Endodermal cell (in vitro differentiated cells): ENCODE results near the gene CACNA2D1. TPM values are rescaled to one million over a fixed set of nuclear protein-coding genes. Genes with fewer than 3 reads are reported as not detected.

ENCODE experiments used
- DNase-seq: peaks from one replicate; pipeline ENCODE4 v3.0.0-alpha.2; 2017
- H3K27ac ChIP-seq: 2 replicates; pipeline ENCODE4 v1.5.1; 2013; ENCODE audit warnings: mild to moderate bottlenecking, low read depth, low read length, moderate library complexity
- H3K27me3 ChIP-seq: 2 replicates; pipeline ENCODE4 v1.6.1; 2013; ENCODE audit warnings: mild to moderate bottlenecking, low read length, moderate library complexity; ENCODE audit not compliant: insufficient read depth, control insufficient read depth, poor library complexity, severe bottlenecking
- H3K36me3 ChIP-seq: 2 replicates; pipeline ENCODE4 v1.7.0; 2013; ENCODE audit warnings: mild to moderate bottlenecking, low read length, moderate library complexity; ENCODE audit not compliant: control insufficient read depth, insufficient read depth
- H3K4me1 ChIP-seq: one replicate; pipeline ENCODE4 v1.7.0; 2013; ENCODE audit warnings: low read length; ENCODE audit not compliant: control insufficient read depth, insufficient read depth
- H3K4me3 ChIP-seq: 2 replicates; pipeline ENCODE4 v1.5.1; 2013; ENCODE audit warnings: mild to moderate bottlenecking, low read length, moderate library complexity
- H3K9ac ChIP-seq: 2 replicates; pipeline ENCODE4 v1.6.1; 2013; ENCODE audit warnings: mild to moderate bottlenecking, low read length, moderate library complexity; ENCODE audit not compliant: poor library complexity, severe bottlenecking; ENCODE audit errors: extremely low read depth
- H3K9me3 ChIP-seq: 2 replicates; pipeline ENCODE4 v1.6.1; 2013; ENCODE audit warnings: mild to moderate bottlenecking, low read length, moderate library complexity; ENCODE audit not compliant: control insufficient read depth
- H3K27ac Mint-ChIP-seq: 2 replicates; pipeline ENCODE4 v1.8.0; 2020; ENCODE audit warnings: mixed read lengths
- H3K27me3 Mint-ChIP-seq: 2 replicates; pipeline ENCODE4 v1.8.0; 2021; ENCODE audit warnings: mild to moderate bottlenecking, mixed read lengths; ENCODE audit not compliant: insufficient read depth
- H3K36me3 Mint-ChIP-seq: 2 replicates; pipeline ENCODE4 v1.8.0; 2020; ENCODE audit warnings: low read depth, mixed read lengths
- H3K4me1 Mint-ChIP-seq: 2 replicates; pipeline ENCODE4 v1.8.0; 2020; ENCODE audit warnings: mixed read lengths
- H3K4me3 Mint-ChIP-seq: 2 replicates; pipeline ENCODE4 v1.8.0; 2020; ENCODE audit warnings: mild to moderate bottlenecking, moderate library complexity, mixed read lengths
- H3K9me3 Mint-ChIP-seq: 2 replicates; pipeline ENCODE4 v1.8.0; 2020; ENCODE audit warnings: mild to moderate bottlenecking, mixed read lengths
- WGBS, 2 experiments: methylation state at CpG; one replicate each; pipeline versions ENCODE4 v1.1.5 to v1.1.7; 2013; ENCODE audit warnings: missing lambda C conversion rate in 2 of 2, mixed read lengths in 1 of 2; ENCODE audit not compliant: insufficient coverage in 1 of 2, insufficient read length in 1 of 2; 5-methylcytosine and 5-hydroxymethylcytosine counted together
- total RNA-seq, 2 donors: library from RNA; stranded (reverse); fragmentation: NEBNext Ultra II Directional in 1 of 2; extraction: Animal tissue kit (Norgen Biotek cat#: 25700) in 1 of 2; gene quantifications; 2 replicates in 1 of 2; 3 replicates in 1 of 2; pipeline ENCODE4 v1.2.1, GENCODE V29; 2021
- TF ChIP-seq, protein P1 (sequence below): fragments of 200-600 bp; sonication (generic); conservative IDR thresholded peaks from 2 replicates; pipeline ENCODE4 v1.5.0; 2021; ENCODE audit warnings: antibody characterized with exemption, mild to moderate bottlenecking

Gene CACNA2D1
- total RNA-seq, 2 donors from 2014 or later: 16.9 to 26.8 TPM

GRCh38 chr7:82210416-82211184 is 233.0 kb downstream of the CACNA2D1 start:
- H3K27ac ChIP-seq: peak overlapping the region; percentile 13
- no peak overlapping the region for H3K27ac Mint-ChIP-seq
- H3K4me3 Mint-ChIP-seq: no peak overlapping the region

GRCh38 chr7:82209179-82209747 is 234.3 kb downstream of the CACNA2D1 start:
- H3K9ac ChIP-seq: no peak overlapping the region
- peaks cover 11% of the 10 kb centered on the region for H3K9me3 ChIP-seq
- Mint-ChIP-seq H3K9me3 (peaks cover 14% of the 10 kb centered on the region), H3K27ac (no peak overlapping the region), H3K27me3 (no peaks in the 10 kb centered on the region), H3K4me3 (no peak overlapping the region), H3K4me1 (peaks cover 5% of the 10 kb centered on the region), H3K36me3 (peaks cover 16% of the 10 kb centered on the region)
- TF ChIP-seq, protein P1, sequence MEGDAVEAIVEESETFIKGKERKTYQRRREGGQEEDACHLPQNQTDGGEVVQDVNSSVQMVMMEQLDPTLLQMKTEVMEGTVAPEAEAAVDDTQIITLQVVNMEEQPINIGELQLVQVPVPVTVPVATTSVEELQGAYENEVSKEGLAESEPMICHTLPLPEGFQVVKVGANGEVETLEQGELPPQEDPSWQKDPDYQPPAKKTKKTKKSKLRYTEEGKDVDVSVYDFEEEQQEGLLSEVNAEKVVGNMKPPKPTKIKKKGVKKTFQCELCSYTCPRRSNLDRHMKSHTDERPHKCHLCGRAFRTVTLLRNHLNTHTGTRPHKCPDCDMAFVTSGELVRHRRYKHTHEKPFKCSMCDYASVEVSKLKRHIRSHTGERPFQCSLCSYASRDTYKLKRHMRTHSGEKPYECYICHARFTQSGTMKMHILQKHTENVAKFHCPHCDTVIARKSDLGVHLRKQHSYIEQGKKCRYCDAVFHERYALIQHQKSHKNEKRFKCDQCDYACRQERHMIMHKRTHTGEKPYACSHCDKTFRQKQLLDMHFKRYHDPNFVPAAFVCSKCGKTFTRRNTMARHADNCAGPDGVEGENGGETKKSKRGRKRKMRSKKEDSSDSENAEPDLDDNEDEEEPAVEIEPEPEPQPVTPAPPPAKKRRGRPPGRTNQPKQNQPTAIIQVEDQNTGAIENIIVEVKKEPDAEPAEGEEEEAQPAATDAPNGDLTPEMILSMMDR: no peak
- WGBS, 2 experiments: 96% methylated on average over 5 of the region's 5 CpGs; no CpG with 5 or more reads in 1 of the 2 experiments
- peak overlapping the region; percentile 47 for H3K27ac ChIP-seq
- H3K36me3 ChIP-seq: no peaks in the 10 kb centered on the region
- no peak for DNase-seq
- H3K4me3 ChIP-seq: no peak overlapping the region
- peaks cover 3% of the 10 kb centered on the region for H3K4me1 ChIP-seq
- H3K27me3 ChIP-seq: no peaks in the 10 kb centered on the region

More at GRCh38 chr7:82210416-82211184, 233.0 kb downstream of the CACNA2D1 start:
- peaks cover 5% of the 10 kb centered on the region for H3K4me1 Mint-ChIP-seq
- peaks cover 21% of the 10 kb centered on the region for H3K9me3 Mint-ChIP-seq
- WGBS, 2 experiments: 93% methylated on average over 1 of the region's 2 CpGs; no CpG with 5 or more reads in 1 of the 2 experiments
- Histone ChIP-seq H3K27me3 (no peaks in the 10 kb centered on the region), H3K9me3 (peaks cover 20% of the 10 kb centered on the region), H3K9ac (no peak overlapping the region), H3K36me3 (no peaks in the 10 kb centered on the region), H3K4me3 (no peak overlapping the region), H3K4me1 (peaks cover 3% of the 10 kb centered on the region)
- H3K27me3 Mint-ChIP-seq: no peaks in the 10 kb centered on the region
- TF ChIP-seq, protein P1: no peak
- no peak for DNase-seq
- peaks cover 21% of the 10 kb centered on the region for H3K36me3 Mint-ChIP-seq

DNA sequence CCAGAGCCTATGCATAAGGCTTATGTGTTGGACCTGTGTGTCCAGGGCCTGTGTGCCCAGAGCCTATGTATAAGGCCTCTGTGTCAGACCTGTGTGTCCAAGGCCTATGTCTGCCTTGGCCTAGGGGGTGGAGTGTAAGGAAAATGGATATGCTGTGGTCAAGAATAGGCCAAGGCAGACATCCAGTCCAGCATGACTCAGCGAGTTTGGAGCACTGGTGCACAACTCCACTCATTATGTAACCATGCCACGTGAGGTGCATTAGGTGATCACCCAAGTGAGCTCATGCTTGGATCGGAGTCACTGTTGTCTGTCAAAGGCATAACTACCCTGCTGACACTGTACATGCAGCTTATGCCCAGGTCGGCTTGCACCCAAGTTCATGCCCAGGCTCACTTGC is 238.9 kb downstream of the CACNA2D1 start:
- Mint-ChIP-seq H3K4me3 (no peak overlapping the region), H3K27me3 (no peaks in the 10 kb centered on the region), H3K4me1 (peaks cover 16% of the 10 kb centered on the region), H3K9me3 (peaks cover 10% of the 10 kb centered on the region), H3K27ac (peak overlapping the region; percentile 35), H3K36me3 (peaks cover 16% of the 10 kb centered on the region)
- peaks cover 3% of the 10 kb centered on the region for H3K4me1 ChIP-seq
- no peaks in the 10 kb centered on the region for H3K27me3 ChIP-seq
- H3K4me3 ChIP-seq: no peak overlapping the region
- 94 to 95% methylated on average over 2 to 4 of the region's 4 CpGs for WGBS, 2 experiments
- no peak overlapping the region for H3K9ac ChIP-seq
- H3K27ac ChIP-seq: no peak overlapping the region
- TF ChIP-seq, protein P1: no peak
- DNase-seq: no peak
- peaks cover 10% of the 10 kb centered on the region for H3K9me3 ChIP-seq
- no peaks in the 10 kb centered on the region for H3K36me3 ChIP-seq
